DMS53 treated with DMSO at 0.1 percent for 48 hours (cell line): Measurements from ENCODE around the gene DCTPP1.
"Not testable (repeated sequence)": the region's sequence is repeated elsewhere in the genome, so short reads cannot be mapped to it uniquely, and the experiment has no call there.

Experiments used
- DNase-seq: peaks from one replicate; lab custom pipeline; 2025; ENCODE audit not compliant: unreplicated experiment; lab: John Stamatoyannopoulos, UW

DCTPP1 gene

DNA sequence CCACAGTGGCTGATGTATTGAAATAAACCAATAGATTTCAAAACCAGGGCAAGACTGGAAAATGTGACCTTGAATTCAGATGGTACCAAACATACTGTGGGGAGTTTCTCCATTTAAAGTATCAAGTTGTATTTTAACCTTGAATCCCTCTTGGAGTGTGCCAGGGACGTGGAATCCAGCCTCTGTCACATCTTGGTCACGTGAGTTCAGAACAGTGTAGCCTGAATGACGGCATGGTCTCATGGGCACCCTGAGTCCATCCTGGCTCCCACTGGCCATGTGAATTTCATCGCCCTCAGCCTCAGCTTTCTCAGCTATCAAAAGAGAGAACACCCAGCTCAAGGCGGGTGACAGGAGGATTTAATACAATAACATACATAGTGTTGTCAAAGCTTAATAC is 15.7 kb downstream of the DCTPP1 start:
- DNase-seq, result no peak

DNA sequence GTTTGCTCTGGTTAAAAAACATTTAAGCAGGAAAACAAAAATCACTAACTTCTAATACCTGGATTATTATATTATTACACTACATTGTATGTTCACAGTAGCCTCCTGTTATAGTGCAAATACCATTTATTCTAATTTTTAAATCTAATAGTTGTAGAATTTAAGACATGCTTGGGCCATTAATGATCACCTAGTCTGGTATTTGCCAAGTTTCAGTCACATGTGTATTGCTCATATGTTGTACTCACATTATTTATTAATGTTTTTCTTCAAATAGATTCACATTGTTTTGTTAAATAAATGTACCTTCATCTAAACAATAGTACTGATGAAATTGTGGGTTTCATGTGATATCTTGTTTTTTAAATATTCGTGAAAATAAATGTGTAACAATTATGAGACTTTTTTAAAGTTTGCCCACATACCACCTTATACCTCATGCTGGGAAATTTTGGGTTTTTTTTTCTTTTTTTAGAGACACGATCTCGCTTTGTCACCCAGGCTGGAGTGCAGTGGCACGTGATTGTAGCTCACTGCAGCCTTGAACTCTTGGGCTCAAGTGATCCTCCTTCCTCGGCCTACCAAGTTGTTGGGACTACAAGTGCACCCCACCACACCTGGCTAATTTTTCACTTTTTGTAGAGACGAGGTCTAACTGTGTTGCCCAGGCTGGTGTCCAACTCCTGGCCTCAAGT is 16.6 kb downstream of the DCTPP1 start:
- DNase-seq, result no peak

DNA sequence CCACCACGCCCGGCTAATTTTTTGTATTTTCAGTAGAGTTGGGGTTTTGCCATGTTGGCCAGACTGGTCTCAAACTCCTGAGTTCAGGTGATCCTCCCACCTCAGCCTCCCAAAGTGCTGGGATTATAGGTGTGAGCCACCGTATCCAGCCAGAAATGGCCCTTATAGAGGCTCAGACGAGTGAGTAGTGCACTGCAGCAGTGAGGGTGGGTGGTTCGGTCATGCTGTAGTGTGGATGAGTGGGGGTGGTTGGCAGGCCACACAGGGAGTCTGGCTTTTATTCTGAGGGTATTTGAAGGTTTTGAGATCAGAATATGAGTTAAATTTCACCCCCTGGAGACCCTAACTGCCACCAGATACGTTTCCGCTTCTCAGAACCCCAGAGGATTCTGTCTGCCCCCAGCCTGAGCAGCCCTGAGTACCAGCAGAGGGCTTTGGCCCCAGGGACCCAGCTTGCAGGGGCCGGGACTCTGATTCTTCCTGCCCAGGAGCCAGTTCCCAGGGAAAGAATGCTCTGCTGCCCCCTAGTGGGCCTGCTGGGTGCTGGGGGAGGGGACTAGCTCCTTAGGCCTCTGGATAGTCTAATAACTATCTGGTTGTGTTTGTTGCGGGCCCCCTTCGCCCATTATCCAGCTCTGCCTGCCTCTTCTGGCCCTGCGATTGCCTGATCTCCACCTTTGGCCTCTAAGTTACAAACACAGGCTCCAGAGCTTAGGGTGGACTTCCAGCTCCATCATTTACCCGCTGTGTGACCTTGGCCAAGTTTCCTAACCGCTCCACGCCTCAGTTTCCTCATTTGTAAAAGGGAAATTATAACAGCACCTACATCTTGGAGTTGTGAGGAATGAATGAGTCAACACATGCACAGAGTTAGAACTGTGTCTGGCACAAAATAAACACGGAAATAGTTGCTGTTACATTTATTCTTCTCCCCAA is 20.4 kb downstream of the DCTPP1 start:
- DNase-seq, result peak; percentile 80

- DNase-seq, result no peak
Observed at GRCh38 chr16:30407804-30408534, 21.9 kb downstream of the DCTPP1 start.

DNA sequence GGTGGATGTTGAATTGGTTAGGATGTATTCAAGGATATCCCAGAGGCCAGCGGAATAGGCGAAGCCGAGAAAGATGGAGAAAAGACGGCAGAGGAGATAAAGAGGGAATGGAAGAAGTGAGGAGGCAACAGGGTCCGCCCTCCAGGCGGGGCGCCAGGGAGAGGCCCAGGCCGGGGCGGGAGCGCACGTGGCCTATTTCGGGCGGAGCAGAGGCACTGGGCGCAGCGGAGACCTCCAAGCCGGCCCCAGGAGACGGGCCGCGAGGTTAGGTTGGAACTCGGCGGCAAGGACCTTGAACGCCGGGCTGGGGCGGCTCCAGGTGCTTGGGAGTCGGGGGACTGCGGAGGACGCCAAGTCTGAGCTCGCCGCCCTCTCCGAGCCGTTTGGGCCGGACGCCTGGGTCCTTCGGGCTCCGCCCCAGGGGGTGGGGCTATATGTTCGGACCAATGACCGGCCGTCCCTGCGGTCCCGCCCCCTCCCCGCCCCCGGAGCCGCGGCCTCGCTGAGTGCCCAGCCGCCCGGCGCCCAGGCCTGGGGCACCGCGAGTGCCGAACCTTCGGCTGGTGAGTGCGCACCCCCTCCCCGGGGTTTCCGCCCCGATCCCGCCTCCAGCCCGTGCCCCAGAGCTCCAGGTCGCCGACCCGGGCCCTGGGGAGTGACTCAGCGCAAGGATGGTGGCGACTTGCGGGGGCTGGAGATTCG is 22.6 kb downstream of the DCTPP1 start, which contains the start of gene ZNF771:
TSS of gene ZNF771 (plus strand) at position 505 of the 702 bp plus-strand sequence. CDS start 448 bp downstream, outside the sequence.
- DNase-seq, result peak; percentile 78

GRCh38 chr16:30406795-30407101 is 23.1 kb downstream of the DCTPP1 start:
- DNase-seq, result no peak

DNA sequence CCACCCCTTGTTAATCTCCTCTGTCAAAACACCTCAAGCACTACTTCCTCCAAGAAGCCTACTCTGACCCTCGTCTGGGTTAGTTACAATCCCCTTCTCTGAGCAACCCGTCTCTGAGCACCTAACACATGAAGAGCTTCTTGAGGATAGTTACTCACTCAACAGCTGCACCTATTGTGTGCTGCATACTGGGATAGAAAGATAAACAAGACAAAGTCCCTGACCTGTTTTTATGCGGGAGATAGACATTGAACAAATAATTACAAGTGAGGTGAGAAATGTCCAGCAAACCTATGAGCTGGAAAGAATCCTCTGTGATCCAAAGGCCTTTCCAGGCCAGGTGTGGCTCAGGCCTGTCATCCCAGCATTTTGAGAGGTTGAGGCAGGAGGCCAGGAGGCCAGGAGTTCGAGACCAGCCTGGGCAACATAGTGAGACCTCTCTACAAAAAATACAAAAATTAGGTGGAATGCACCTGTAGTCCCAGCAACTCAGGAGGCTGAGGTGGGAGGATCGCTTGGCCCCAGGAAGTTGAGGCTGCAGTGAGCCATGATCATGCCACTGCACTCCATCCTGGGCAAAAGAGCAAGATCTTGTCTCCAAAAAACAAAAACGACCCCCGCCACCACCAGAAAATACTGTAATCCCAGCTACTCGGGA is 27.9 kb downstream of the DCTPP1 start:
- DNase-seq, result peak; percentile 92

GRCh38 chr16:30399435-30400186 is 30.2 kb downstream of the DCTPP1 start:
- no peak for DNase-seq

DNA sequence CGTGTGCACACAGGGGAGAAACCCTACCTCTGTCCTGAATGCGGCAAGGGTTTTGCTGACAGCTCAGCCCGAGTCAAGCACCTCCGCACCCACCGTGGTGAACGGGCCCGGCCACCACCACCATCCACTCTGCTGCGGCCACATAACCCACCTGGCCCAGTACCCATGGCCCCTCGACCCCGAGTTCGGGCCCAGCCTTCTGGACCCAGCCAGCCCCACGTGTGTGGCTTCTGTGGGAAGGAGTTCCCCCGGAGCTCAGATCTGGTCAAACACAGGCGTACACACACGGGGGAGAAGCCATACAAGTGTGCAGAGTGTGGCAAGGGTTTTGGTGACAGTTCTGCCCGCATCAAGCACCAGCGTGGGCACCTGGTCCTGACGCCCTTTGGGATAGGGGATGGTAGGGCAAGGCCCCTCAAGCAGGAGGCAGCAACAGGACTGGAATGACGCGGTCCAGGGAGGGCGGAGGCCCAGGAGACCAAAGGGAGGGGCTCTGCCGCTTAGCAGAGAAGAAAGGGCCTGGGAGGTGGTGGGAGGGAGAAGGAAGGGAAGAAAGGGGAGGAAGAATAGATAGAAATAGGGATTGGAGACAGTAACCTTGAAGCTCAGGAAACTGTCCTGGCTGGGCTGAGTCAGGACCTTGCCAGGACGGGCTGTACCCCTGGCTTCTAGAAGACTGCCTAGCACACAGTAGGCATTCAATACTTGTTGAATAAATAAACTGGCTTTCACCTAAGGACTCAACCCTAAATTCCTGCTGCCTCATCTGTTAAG is 31.0 kb downstream of the DCTPP1 start:
- DNase-seq, result no peak

GRCh38 chr16:30397776-30398660 is 31.8 kb downstream of the DCTPP1 start:
- no peak for DNase-seq

GRCh38 chr16:30397056-30397455 is 32.8 kb downstream of the DCTPP1 start:
- no peak for DNase-seq

DNA sequence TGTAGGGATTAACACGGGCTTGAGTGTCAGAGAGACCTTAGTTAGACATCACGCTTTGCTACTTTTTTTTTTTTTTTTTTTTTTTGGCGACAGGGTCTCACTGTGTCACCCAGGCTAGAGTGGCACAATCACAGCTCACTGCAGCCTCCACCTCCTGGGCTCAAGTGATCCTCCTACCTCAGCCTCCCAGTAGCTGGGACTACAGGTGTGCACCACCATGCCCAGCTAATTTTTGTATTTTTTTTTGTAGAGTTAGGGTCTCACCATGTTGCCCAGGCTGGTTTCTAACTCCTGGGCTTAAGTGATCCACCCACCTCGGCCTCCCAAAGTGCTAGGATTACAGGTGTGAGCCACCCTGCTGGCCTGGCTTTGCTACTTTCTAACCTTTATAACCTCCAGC is 33.2 kb downstream of the DCTPP1 start:
- not testable (repeated sequence) for DNase-seq

DNA sequence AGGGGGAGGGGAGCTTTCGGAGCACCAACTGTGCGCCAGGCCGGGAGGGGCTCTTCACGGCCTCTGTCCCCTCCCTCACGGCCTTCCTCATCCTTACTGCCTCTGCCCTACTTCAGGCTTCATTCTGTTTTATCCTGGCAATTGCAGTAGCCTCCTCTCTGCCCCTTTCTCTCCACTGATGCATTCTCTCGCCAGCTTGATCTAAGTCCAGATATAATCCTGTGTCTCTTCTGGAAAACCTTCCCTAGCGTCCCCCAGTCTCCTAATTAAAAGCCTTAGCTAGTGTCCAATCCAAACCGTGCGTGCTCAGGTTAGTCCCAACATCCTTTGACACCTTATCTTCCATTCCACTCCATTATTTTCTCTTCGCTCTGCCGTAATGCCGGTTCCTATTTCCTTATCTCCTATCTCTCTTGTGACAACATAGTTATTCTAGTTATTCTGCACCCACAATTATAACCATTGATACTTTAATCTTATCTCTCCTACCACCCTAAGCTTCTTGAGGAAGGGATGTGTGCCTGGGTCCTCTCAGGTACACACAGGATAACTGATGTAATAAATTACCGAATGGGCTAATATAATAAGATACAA is 33.7 kb downstream of the DCTPP1 start:
- DNase-seq, result no peak

- peak; percentile 66 for DNase-seq
Observed at GRCh38 chr16:30395155-30395991, 34.5 kb downstream of the DCTPP1 start, which contains the start of gene ZNF48. TSS of gene ZNF48 (plus strand) at chr16:30395420. CDS start at chr16:30395795, 375 bp downstream.

DNA sequence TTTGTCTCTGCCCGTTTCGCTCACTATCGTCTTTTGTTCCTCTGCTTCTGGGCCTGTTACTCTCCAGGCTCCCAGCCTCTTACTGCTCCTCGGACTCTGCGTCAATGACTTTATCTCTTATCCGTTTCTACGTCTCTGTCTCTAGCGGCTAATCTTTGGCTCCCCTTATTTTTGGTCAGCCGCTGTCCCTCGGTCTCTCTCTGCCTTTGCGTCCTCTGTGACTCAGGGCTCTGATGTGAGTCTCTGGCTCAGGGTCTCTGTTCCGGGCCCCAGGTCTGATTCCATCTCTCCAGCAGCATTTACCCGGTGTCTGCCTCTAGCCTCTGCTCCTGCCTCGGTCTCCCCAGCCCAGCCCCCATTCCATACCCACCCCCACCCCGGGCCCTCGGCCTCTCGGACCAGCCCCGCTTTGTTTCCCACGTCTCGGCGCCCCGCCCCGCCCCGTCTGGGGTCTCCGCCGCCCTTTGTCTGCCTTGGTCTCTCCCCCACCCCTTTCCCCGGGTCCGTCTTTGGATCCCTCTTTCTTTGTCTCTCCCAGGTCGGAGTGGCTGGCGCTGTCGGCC is 35.2 kb downstream of the DCTPP1 start:
- DNase-seq, result no peak

- DNase-seq, result no peak
Observed at GRCh38 chr16:30383521-30383920, 46.3 kb downstream of the DCTPP1 start.
